Glutamatergic neuron (in vitro differentiated cells): Measurements from ENCODE around the gene SPSB3. TPM values are rescaled to one million over a fixed set of nuclear protein-coding genes. Genes with fewer than 3 reads are reported as not detected.

ENCODE experiments used
- DNase-seq: peaks from one replicate; pipeline ENCODE4 v3.0.0; 2022
- H3K27ac Mint-ChIP-seq: one replicate; pipeline ENCODE4 v1.8.0; 2020; ENCODE audit warnings: mild to moderate bottlenecking, mixed read lengths, inconsistent platforms; ENCODE audit not compliant: unreplicated experiment
- H3K27me3 Mint-ChIP-seq: one replicate; pipeline ENCODE4 v1.8.0; 2020; ENCODE audit warnings: mild to moderate bottlenecking, moderate library complexity, mixed read lengths, inconsistent platforms; ENCODE audit not compliant: unreplicated experiment
- H3K36me3 Mint-ChIP-seq: one replicate; pipeline ENCODE4 v1.8.0; 2020; ENCODE audit warnings: mild to moderate bottlenecking, mixed read lengths, inconsistent platforms; ENCODE audit not compliant: unreplicated experiment
- H3K4me1 Mint-ChIP-seq: one replicate; pipeline ENCODE4 v1.8.0; 2020; ENCODE audit warnings: mild to moderate bottlenecking, low read depth, mixed read lengths, inconsistent platforms; ENCODE audit not compliant: unreplicated experiment
- H3K4me3 Mint-ChIP-seq: one replicate; pipeline ENCODE4 v1.8.0; 2020; ENCODE audit warnings: mild to moderate bottlenecking, mixed read lengths, inconsistent platforms; ENCODE audit not compliant: unreplicated experiment
- H3K9me3 Mint-ChIP-seq: one replicate; pipeline ENCODE4 v1.8.0; 2020; ENCODE audit warnings: mild to moderate bottlenecking, moderate library complexity, mixed read lengths, inconsistent platforms; ENCODE audit not compliant: unreplicated experiment
- CTCF ChIP-seq: fragments of 200-600 bp; sonication (generic); IDR thresholded peaks from one replicate; pipeline ENCODE4 v1.5.0; 2021; ENCODE audit not compliant: partially characterized antibody, unreplicated experiment
- microRNA-seq: library from miRNA; unstranded; fragments of <30 nt; microRNA quantifications from one replicate; pipeline ENCODE4, GENCODE V29; 2020; ENCODE audit not compliant: unreplicated experiment
- total RNA-seq: library from RNA; stranded (reverse); fragmentation: NEBNext Ultra II Directional; extraction: Animal tissue kit (Norgen Biotek cat#: 25700); gene quantifications from one replicate; pipeline ENCODE4 v1.2.1, GENCODE V29; 2021; ENCODE audit not compliant: unreplicated experiment

The SPSB3 gene
- total RNA-seq, 1 donor from 2014 or later, result 80.4 TPM

- H3K27me3 Mint-ChIP-seq, result peaks cover 14% of the 10 kb centered on the region
- H3K4me3 Mint-ChIP-seq, result no peak overlapping the region
- H3K9me3 Mint-ChIP-seq, result peaks cover 6% of the 10 kb centered on the region
- no peak for TF ChIP-seq CTCF
- peak overlapping the region; percentile 89 for H3K27ac Mint-ChIP-seq
- peaks cover 10% of the 10 kb centered on the region for H3K4me1 Mint-ChIP-seq
- H3K36me3 Mint-ChIP-seq, result peaks cover 8% of the 10 kb centered on the region
- no peak for DNase-seq
These were observed 54.4 kb downstream of the SPSB3 start for GRCh38 chr16:1727651-1728624.

Small RNA genes lying within 50 kb of the gene (microRNA-seq; reads per million reads assigned to microRNA genes)
- gene MIR3177, result 192 reads per million, percentile 80 among the genes with 10 or more reads in this experiment

Other genes starting within 250 kb of the SPSB3 start
- gene TMEM204, start 248.9 kb downstream of the SPSB3 start, total RNA-seq, result 0.22 TPM
- 33.4 TPM for gene IFT140, start 170.5 kb downstream of the SPSB3 start, total RNA-seq
- 52.4 TPM for gene CRAMP1, start 170.2 kb downstream of the SPSB3 start, total RNA-seq
- 72.9 TPM for gene JPT2, start 104.3 kb downstream of the SPSB3 start, total RNA-seq
- 281 TPM for gene MAPK8IP3, start 76.4 kb downstream of the SPSB3 start, total RNA-seq
- 79.1 TPM for gene NME3, start 11.0 kb downstream of the SPSB3 start, total RNA-seq
- 68.7 TPM for gene EME2, start 9.8 kb downstream of the SPSB3 start, total RNA-seq
- 75.1 TPM for gene MRPS34, start 9.4 kb downstream of the SPSB3 start, total RNA-seq
- gene NUBP2, start 389 bp upstream of the SPSB3 start, total RNA-seq, result 66.1 TPM
- gene IGFALS, start 11.1 kb upstream of the SPSB3 start, total RNA-seq, result 0.39 TPM
- gene HAGH, start 44.3 kb upstream of the SPSB3 start, total RNA-seq, result 99.6 TPM
- gene FAHD1, start 44.6 kb upstream of the SPSB3 start, total RNA-seq, result 26.5 TPM
- gene MEIOB, start 89.6 kb upstream of the SPSB3 start, total RNA-seq, result 2.4 TPM
- 7.8 TPM for gene HS3ST6, start 135.8 kb upstream of the SPSB3 start, total RNA-seq
- gene MSRB1, start 160.6 kb upstream of the SPSB3 start, total RNA-seq, result 50.9 TPM
- gene RPL3L, start 172.1 kb upstream of the SPSB3 start, total RNA-seq, result not detected
- gene NDUFB10, start 177.0 kb upstream of the SPSB3 start, total RNA-seq, result 302 TPM
- 1,772 TPM for gene RPS2, start 182.3 kb upstream of the SPSB3 start, total RNA-seq
- gene RNF151, start 184.3 kb upstream of the SPSB3 start, total RNA-seq, result not detected
- 26.8 TPM for gene TBL3, start 189.5 kb upstream of the SPSB3 start, total RNA-seq
- gene NOXO1, start 198.9 kb upstream of the SPSB3 start, total RNA-seq, result 1.3 TPM
- 26.0 TPM for gene GFER, start 201.6 kb upstream of the SPSB3 start, total RNA-seq
- gene SYNGR3, start 207.4 kb upstream of the SPSB3 start, total RNA-seq, result 45.7 TPM
- gene ZNF598, start 227.2 kb upstream of the SPSB3 start, total RNA-seq, result 90.4 TPM
- 0.91 TPM for gene NPW, start 237.2 kb upstream of the SPSB3 start, total RNA-seq
- gene NHERF2, start 244.3 kb upstream of the SPSB3 start, total RNA-seq, result 22.3 TPM